IMR-90 (cell line): ENCODE measurements around the gene COL20A1. TPM values are rescaled to one million over a fixed set of nuclear protein-coding genes. Genes with fewer than 3 reads are reported as not detected.

ENCODE experiments used
- ATAC-seq: fragments of 200-7000 bp; cut with Tn5 transposase; 2 replicates; pipeline ENCODE4 v1.9.1; 2020; ENCODE audit warnings: low read depth, mild to moderate bottlenecking, moderate library complexity
- BruUV-seq: library from RNA; stranded (reverse); fragments of 400-500 nt; replicated peaks from 2 replicates; lab custom pipeline; 2021; lab: Mats Ljungman, UMichigan
- CTCF ChIA-PET: fragments of 300-600 bp; formaldehyde crosslinking; extraction: SDS; loops from one replicate; lab custom pipeline; 2021; ENCODE audit warnings: antibody characterized with exemption; lab: Yijun Ruan, JAX
- POLR2A ChIA-PET: fragments of 300-600 bp; sonication (Branson Sonifier 250); formaldehyde crosslinking; loops from one replicate; lab custom pipeline; 2022; ENCODE audit warnings: antibody characterized with exemption; ENCODE audit not compliant: unreplicated experiment; lab: Charles Lee
- DNase-seq: peaks from one replicate; pipeline ENCODE4 v3.0.0; 2013
- H2AFZ ChIP-seq: replicated peaks from 2 replicates; pipeline ENCODE3; 2013; ENCODE audit warnings: low read length, mild to moderate bottlenecking; ENCODE audit not compliant: poor library complexity
- H2AK5ac ChIP-seq: 2 replicates; pipeline ENCODE4 v1.6.1; 2013; ENCODE audit warnings: low read depth, low read length, inconsistent platforms
- H2AK9ac ChIP-seq: replicated peaks from 2 replicates; pipeline ENCODE3; 2013; ENCODE audit warnings: mild to moderate bottlenecking, low read depth, low read length, moderate library complexity; ENCODE audit not compliant: poor library complexity
- H2BK120ac ChIP-seq: 2 replicates; pipeline ENCODE4 v1.6.1; 2013; ENCODE audit warnings: low read depth, low read length, inconsistent platforms
- H2BK15ac ChIP-seq: 3 replicates; pipeline ENCODE4 v1.6.1; 2013; ENCODE audit warnings: low read depth, low read length, inconsistent platforms
- H2BK20ac ChIP-seq: 2 replicates; pipeline ENCODE4 v1.6.1; 2013; ENCODE audit warnings: low read depth, mild to moderate bottlenecking, inconsistent platforms, low read length, moderate library complexity
- H2BK5ac ChIP-seq: 2 replicates; pipeline ENCODE4 v1.6.1; 2013; ENCODE audit warnings: mild to moderate bottlenecking, low read depth, low read length, inconsistent platforms; ENCODE audit not compliant: poor library complexity, severe bottlenecking
- H3K14ac ChIP-seq: replicated peaks from 2 replicates; pipeline ENCODE4 v1.6.1; 2013; ENCODE audit warnings: low read depth, low read length, inconsistent platforms
- H3K18ac ChIP-seq: 2 replicates; pipeline ENCODE4 v1.6.1; 2013; ENCODE audit warnings: low read depth, low read length, control low read depth
- H3K23ac ChIP-seq: 2 replicates; pipeline ENCODE4 v1.6.1; 2013; ENCODE audit warnings: low read depth, low read length, inconsistent platforms
- H3K27ac ChIP-seq: 2 replicates; pipeline ENCODE4 v1.5.1; 2013; ENCODE audit warnings: mild to moderate bottlenecking, control low read depth, low read length; ENCODE audit not compliant: insufficient read depth
- H3K27me3 ChIP-seq: 2 replicates; pipeline ENCODE4 v1.6.1; 2013; ENCODE audit warnings: low read length; ENCODE audit not compliant: control insufficient read depth, insufficient read depth
- H3K36me3 ChIP-seq: 2 replicates; pipeline ENCODE4 v1.6.1; 2013; ENCODE audit warnings: low read length, mixed read lengths; ENCODE audit not compliant: control insufficient read depth, insufficient read depth
- H3K4ac ChIP-seq: 2 replicates; pipeline ENCODE4 v1.6.1; 2013; ENCODE audit warnings: low read depth, low read length, inconsistent platforms
- H3K4me1 ChIP-seq: 2 replicates; pipeline ENCODE4 v1.6.1; 2013; ENCODE audit warnings: low read length, mixed read lengths; ENCODE audit not compliant: control insufficient read depth, insufficient read depth
- H3K4me2 ChIP-seq: 2 replicates; pipeline ENCODE4 v1.6.1; 2013; ENCODE audit warnings: low read depth, mild to moderate bottlenecking, control low read depth, low read length, moderate library complexity
- H3K4me3 ChIP-seq: 2 replicates; pipeline ENCODE4 v1.5.1; 2013; ENCODE audit warnings: low read depth, mild to moderate bottlenecking, control low read depth, low read length, moderate library complexity; ENCODE audit not compliant: insufficient read depth
- H3K56ac ChIP-seq: 2 replicates; pipeline ENCODE4 v1.6.1; 2013; ENCODE audit warnings: low read length, inconsistent platforms; ENCODE audit not compliant: insufficient read depth; ENCODE audit errors: extremely low read depth
- H3K79me1 ChIP-seq, 2 experiments: 2 replicates each; pipeline ENCODE4 v1.6.1; 2013; ENCODE audit warnings: low read length in 2 of 2, inconsistent platforms in 1 of 2, low read depth in 1 of 2
- H3K9ac ChIP-seq: 2 replicates; pipeline ENCODE4 v1.6.1; 2013; ENCODE audit warnings: low read depth, low read length, control low read depth
- H3K9me1 ChIP-seq: 2 replicates; pipeline ENCODE4 v1.6.1; 2013; ENCODE audit warnings: low read length, inconsistent platforms; ENCODE audit not compliant: insufficient read depth
- H3K9me3 ChIP-seq: 2 replicates; pipeline ENCODE4 v1.6.1; 2013; ENCODE audit warnings: low read length; ENCODE audit not compliant: control insufficient read depth, insufficient read depth
- H4K20me1 ChIP-seq: 2 replicates; pipeline ENCODE4 v1.6.1; 2013; ENCODE audit warnings: low read length, inconsistent platforms; ENCODE audit not compliant: insufficient read depth
- H4K5ac ChIP-seq: 2 replicates; pipeline ENCODE4 v1.6.1; 2013; ENCODE audit warnings: mild to moderate bottlenecking, low read depth, low read length, control low read depth
- H4K8ac ChIP-seq, 2 experiments: 2 replicates each; pipeline ENCODE4 v1.6.1; 2013; ENCODE audit warnings: low read depth in 2 of 2, low read length in 2 of 2, control low read depth in 1 of 2, inconsistent platforms in 1 of 2
- H4K91ac ChIP-seq: 2 replicates; pipeline ENCODE4 v1.6.1; 2013; ENCODE audit warnings: low read depth, low read length, inconsistent platforms; ENCODE audit not compliant: insufficient read depth
- BHLHE40 ChIP-seq: fragments of 150-350 bp; IDR thresholded peaks from 2 replicates; pipeline ENCODE4 v1.6.1; 2016; ENCODE audit warnings: mild to moderate bottlenecking, low read depth, low read length
- CEBPB ChIP-seq: IDR thresholded peaks from 2 replicates; pipeline ENCODE4 v1.6.1; 2012; ENCODE audit warnings: low read depth, low read length, improper control_type of control experiment
- CHD1 ChIP-seq: IDR thresholded peaks from 2 replicates; pipeline ENCODE4 v1.6.1; 2012; ENCODE audit warnings: low read depth, low read length, improper control_type of control experiment
- FOS ChIP-seq: fragments of 150-350 bp; IDR thresholded peaks from 2 replicates; pipeline ENCODE4 v1.6.1; 2016; ENCODE audit warnings: low read depth, low read length
- MAFK ChIP-seq: IDR thresholded peaks from 2 replicates; pipeline ENCODE4 v1.6.1; 2012; ENCODE audit warnings: low read depth, low read length, improper control_type of control experiment
- MXI1 ChIP-seq: IDR thresholded peaks from 2 replicates; pipeline ENCODE4 v1.6.1; 2012; ENCODE audit warnings: low read depth, mild to moderate bottlenecking, low read length, moderate library complexity, borderline replicate concordance
- NFE2L2 ChIP-seq: fragments of 150-350 bp; IDR thresholded peaks from 2 replicates; pipeline ENCODE4 v1.6.1; 2016; ENCODE audit warnings: low read depth, mild to moderate bottlenecking, low read length
- POLR2A ChIP-seq: IDR thresholded peaks from 2 replicates; pipeline ENCODE4 v1.6.1; 2012; ENCODE audit warnings: mild to moderate bottlenecking, low read depth, low read length
- RAD21 ChIP-seq: IDR thresholded peaks from 2 replicates; pipeline ENCODE4 v1.6.1; 2012; ENCODE audit warnings: low read length, improper control_type of control experiment
- RCOR1 ChIP-seq: IDR thresholded peaks from 2 replicates; pipeline ENCODE4 v1.6.1; 2012; ENCODE audit warnings: mild to moderate bottlenecking, low read length, improper control_type of control experiment; ENCODE audit not compliant: insufficient replicate concordance
- RFX5 ChIP-seq: IDR thresholded peaks from 2 replicates; pipeline ENCODE4 v1.8.0; 2012; ENCODE audit warnings: low read depth, mild to moderate bottlenecking, low read length, moderate library complexity
- SMC3 ChIP-seq: fragments of 150-350 bp; IDR thresholded peaks from 2 replicates; pipeline ENCODE4 v1.6.1; 2016; ENCODE audit warnings: low read depth, mild to moderate bottlenecking, antibody characterized with exemption, low read length, moderate library complexity
- WGBS, 2 experiments: methylation state at CpG; one replicate each; pipeline versions ENCODE4 v1.1.5 to v1.1.7; 2013; ENCODE audit warnings: missing lambda C conversion rate in 2 of 2; ENCODE audit not compliant: insufficient read length in 1 of 2; ENCODE audit errors: extremely low coverage in 2 of 2; 5-methylcytosine and 5-hydroxymethylcytosine counted together
- dilution Hi-C: fragments of 300-500 bp; cut with HindIII; formaldehyde crosslinking; loops from one replicate; pipeline ENCODE4 v1.14.3; 2018; ENCODE audit warnings: low sequenced_read_pairs; ENCODE audit not compliant: unreplicated experiment
- in situ Hi-C: fragments of 300-500 bp; cut with MboI; formaldehyde crosslinking; loops from 3 replicates; pipeline ENCODE4 v1.14.3; 2019; ENCODE audit warnings: low sequenced_read_pairs, inconsistent platforms, mixed read lengths
- intact Hi-C: fragments of 100-400 bp; cut with micrococcal nuclease; formaldehyde crosslinking; loops from 2 replicates; pipeline ENCODE4 v1.10.0; 2022
- polyA plus RNA-seq, 3 experiments: library from polyadenylated mRNA; depleted of rRNA; stranded (reverse); fragments of >200 nt; gene quantifications; 2 replicates each; pipeline ENCODE4 v1.2.3, GENCODE V29; 2012; ENCODE audit warnings: low replicate concordance in 1 of 3
- total RNA-seq: library from RNA; depleted of rRNA; stranded (reverse); fragments of >200 nt; gene quantifications from 2 replicates; pipeline ENCODE4 v1.2.3, GENCODE V29; 2012
- TF ChIP-seq, protein P1 (sequence below): conservative IDR thresholded peaks from 2 replicates; pipeline ENCODE4 v1.5.1; 2012; ENCODE audit warnings: mild to moderate bottlenecking, low read depth, low read length, improper control_type of control experiment
- TF ChIP-seq, protein P2 (sequence below): fragments of 150-350 bp; IDR thresholded peaks from 2 replicates; pipeline ENCODE4 v1.6.1; 2017; ENCODE audit warnings: mild to moderate bottlenecking, antibody characterized with exemption, low read length, low read depth
- TF ChIP-seq, protein P3 (sequence below): fragments of 150-350 bp; IDR thresholded peaks from 2 replicates; pipeline ENCODE4 v1.6.1; 2016; ENCODE audit warnings: low read depth, mild to moderate bottlenecking, low read length, moderate library complexity, borderline replicate concordance

Gene COL20A1
- total and polyA plus RNA-seq, 2 of the 4 experiments (the other 2 are of a cell fraction), result not detected

DNA sequence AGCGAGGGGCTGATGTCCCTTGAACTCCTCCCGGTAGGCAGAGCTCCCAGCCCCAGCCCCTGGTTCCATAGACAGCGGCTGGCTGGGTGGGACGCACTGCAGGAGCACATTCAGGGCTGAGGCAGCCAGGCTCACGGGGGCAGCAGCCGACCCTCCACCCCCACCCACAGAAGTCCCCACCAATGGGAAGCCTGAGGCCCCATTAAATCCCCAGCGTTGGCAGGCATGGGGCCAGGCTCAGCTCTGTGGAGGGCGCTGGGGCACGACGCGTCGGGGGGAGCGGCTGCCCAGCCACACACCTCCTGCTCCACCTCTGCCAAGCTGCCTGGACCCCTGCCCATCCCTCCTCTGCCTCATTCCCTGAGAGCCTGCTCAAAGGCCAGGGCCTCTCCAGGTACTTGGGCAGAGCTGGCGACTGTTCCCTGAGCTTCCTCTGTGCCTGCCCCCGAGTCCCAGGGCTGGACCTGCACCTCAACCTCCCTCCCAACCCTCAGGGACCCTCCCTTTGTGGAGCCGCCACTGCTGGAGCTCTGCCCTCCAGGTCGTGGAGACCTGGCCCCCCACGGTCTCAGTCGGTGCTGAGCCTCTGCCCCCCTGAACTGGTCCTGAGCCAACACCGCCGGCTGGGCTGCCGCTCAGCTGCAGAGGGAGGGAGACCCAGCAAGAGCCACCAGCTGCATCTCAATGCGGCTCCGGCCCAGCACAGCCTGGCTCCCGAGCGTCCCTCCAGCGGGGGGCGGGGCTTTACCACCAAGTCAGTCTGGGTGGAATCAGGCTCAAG lies 59.0 kb downstream of the COL20A1 start:
- H2AK9ac ChIP-seq, result peak overlapping the region; percentile 16
- ChIA-PET CTCF (no interaction called here), POLR2A (no interaction called here)
- no peak overlapping the region for H4K5ac ChIP-seq
- H3K23ac ChIP-seq, result no peak overlapping the region
- 12% methylated on average over 13 of the region's 28 CpGs; no CpG with 5 or more reads in 1 of the 2 experiments for WGBS, 2 experiments
- no peak overlapping the region for H2BK20ac ChIP-seq
- no peak overlapping the region for H3K56ac ChIP-seq
- H3K4me2 ChIP-seq, result no peak overlapping the region
- H4K91ac ChIP-seq, result no peak overlapping the region
- H2AK5ac ChIP-seq, result no peak overlapping the region
- no peak overlapping the region for H2BK120ac ChIP-seq
- peaks cover 3% of the 10 kb centered on the region; the same call in 1 of the 2 replicates for H3K9me3 ChIP-seq
- no peaks in the 10 kb centered on the region for H3K4me1 ChIP-seq
- no peak overlapping the region for H3K4ac ChIP-seq
- no peaks in the 10 kb centered on the region for H4K20me1 ChIP-seq
- TF ChIP-seq, protein P1, sequence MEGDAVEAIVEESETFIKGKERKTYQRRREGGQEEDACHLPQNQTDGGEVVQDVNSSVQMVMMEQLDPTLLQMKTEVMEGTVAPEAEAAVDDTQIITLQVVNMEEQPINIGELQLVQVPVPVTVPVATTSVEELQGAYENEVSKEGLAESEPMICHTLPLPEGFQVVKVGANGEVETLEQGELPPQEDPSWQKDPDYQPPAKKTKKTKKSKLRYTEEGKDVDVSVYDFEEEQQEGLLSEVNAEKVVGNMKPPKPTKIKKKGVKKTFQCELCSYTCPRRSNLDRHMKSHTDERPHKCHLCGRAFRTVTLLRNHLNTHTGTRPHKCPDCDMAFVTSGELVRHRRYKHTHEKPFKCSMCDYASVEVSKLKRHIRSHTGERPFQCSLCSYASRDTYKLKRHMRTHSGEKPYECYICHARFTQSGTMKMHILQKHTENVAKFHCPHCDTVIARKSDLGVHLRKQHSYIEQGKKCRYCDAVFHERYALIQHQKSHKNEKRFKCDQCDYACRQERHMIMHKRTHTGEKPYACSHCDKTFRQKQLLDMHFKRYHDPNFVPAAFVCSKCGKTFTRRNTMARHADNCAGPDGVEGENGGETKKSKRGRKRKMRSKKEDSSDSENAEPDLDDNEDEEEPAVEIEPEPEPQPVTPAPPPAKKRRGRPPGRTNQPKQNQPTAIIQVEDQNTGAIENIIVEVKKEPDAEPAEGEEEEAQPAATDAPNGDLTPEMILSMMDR, result no peak
- TF ChIP-seq BHLHE40 (no peak), SMC3 (no peak), RCOR1 (no peak), MAFK (no peak), NFE2L2 (no peak), CHD1 (no peak), POLR2A (no peak), MXI1 (no peak), FOS (no peak), RFX5 (no peak), RAD21 (no peak), CEBPB (no peak)
- TF ChIP-seq, protein P2, sequence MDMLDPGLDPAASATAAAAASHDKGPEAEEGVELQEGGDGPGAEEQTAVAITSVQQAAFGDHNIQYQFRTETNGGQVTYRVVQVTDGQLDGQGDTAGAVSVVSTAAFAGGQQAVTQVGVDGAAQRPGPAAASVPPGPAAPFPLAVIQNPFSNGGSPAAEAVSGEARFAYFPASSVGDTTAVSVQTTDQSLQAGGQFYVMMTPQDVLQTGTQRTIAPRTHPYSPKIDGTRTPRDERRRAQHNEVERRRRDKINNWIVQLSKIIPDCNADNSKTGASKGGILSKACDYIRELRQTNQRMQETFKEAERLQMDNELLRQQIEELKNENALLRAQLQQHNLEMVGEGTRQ, result no peak
- TF ChIP-seq, protein P3, sequence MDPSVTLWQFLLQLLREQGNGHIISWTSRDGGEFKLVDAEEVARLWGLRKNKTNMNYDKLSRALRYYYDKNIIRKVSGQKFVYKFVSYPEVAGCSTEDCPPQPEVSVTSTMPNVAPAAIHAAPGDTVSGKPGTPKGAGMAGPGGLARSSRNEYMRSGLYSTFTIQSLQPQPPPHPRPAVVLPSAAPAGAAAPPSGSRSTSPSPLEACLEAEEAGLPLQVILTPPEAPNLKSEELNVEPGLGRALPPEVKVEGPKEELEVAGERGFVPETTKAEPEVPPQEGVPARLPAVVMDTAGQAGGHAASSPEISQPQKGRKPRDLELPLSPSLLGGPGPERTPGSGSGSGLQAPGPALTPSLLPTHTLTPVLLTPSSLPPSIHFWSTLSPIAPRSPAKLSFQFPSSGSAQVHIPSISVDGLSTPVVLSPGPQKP, result no peak
- no peak overlapping the region for H2AFZ ChIP-seq
- H3K4me3 ChIP-seq, result no peak overlapping the region
- in situ Hi-C loops, result no loop called here
- intact Hi-C loops, result no loop called here
- H3K9ac ChIP-seq, result no peak overlapping the region
- H4K8ac ChIP-seq, result no peak overlapping the region
- no peak overlapping the region for H2BK5ac ChIP-seq
- H3K18ac ChIP-seq, result no peak overlapping the region
- DNase-seq, result no peak
- dilution Hi-C loops, result no loop called here
- no TSS peak for BruUV-seq
- no peaks in the 10 kb centered on the region for H3K36me3 ChIP-seq
- no peaks in the 10 kb centered on the region for H3K79me1 ChIP-seq
- no peak for ATAC-seq
- no peak overlapping the region for H3K27ac ChIP-seq
- H3K14ac ChIP-seq, result no peak overlapping the region
- peaks cover 8% of the 10 kb centered on the region; the same call in 1 of the 2 replicates for H3K27me3 ChIP-seq
- no peaks in the 10 kb centered on the region for H3K9me1 ChIP-seq
- no peak overlapping the region for H2BK15ac ChIP-seq
